ENCODE measurements around the gene MRPL41. TPM values are rescaled to one million over a fixed set of nuclear protein-coding genes. Genes with fewer than 3 reads are reported as not detected.

The MRPL41 gene
- total and polyA plus RNA-seq, 11 donors: 118 to 847 (median 196) TPM

- Histone ChIP-seq H3K36me3 (peaks cover 0 to 48% (median 42%) of the 10 kb centered on the region in 9 donors), H3K27me3 (no peaks in the 10 kb centered on the region), H3K4me3 (no peak overlapping the region), H3K27ac (no peak overlapping the region), H3K9me3 (no peaks in the 10 kb centered on the region), H3K4me1 (peaks cover 5 to 22% (median 13%) of the 10 kb centered on the region in 12 donors)
- TF ChIP-seq CTCF (IDR thresholded peaks at IDR 0.05) (peak in 7 of 12 donors; percentile 10 to 31 (median 22)), POLR2A (IDR thresholded peaks at IDR 0.05) (no peak)
- 73 to 83% (median 80%) methylated on average over 15 to 20 of the region's 20 CpGs for WGBS, 4 donors
- intact Hi-C loops (cut with DNase I): no loop called here
- peak in 1 of 5 donors; percentile 19 for DNase-seq
- no peak for ATAC-seq
Measured at GRCh38 chr9:137582286-137582860, 30.7 kb downstream of the MRPL41 start.

- WGBS, 4 donors: 85 to 88% (median 86%) methylated on average over 14 of the region's 14 CpGs
- Histone ChIP-seq H3K27me3 (no peaks in the 10 kb centered on the region), H3K4me1 (peaks cover 0 to 14% (median 5%) of the 10 kb centered on the region in 12 donors), H3K4me3 (no peak overlapping the region), H3K36me3 (peaks cover 0 to 57% (median 51%) of the 10 kb centered on the region in 9 donors), H3K9me3 (no peaks in the 10 kb centered on the region), H3K27ac (no peak overlapping the region)
- no peak for TF ChIP-seq CTCF (IDR thresholded peaks at IDR 0.05)
- no peak for TF ChIP-seq POLR2A (IDR thresholded peaks at IDR 0.05)
- intact Hi-C loops (cut with DNase I): no loop called here
- ATAC-seq: no peak
- no peak for DNase-seq
Measured at GRCh38 chr9:137583347-137583746, 31.7 kb downstream of the MRPL41 start.

GRCh38 chr9:137583957-137584356 is 32.3 kb downstream of the MRPL41 start:
- ATAC-seq: no peak
- Histone ChIP-seq H3K36me3 (peaks cover 0 to 57% (median 51%) of the 10 kb centered on the region in 9 donors), H3K27me3 (no peaks in the 10 kb centered on the region), H3K27ac (no peak overlapping the region), H3K4me1 (peaks cover 0 to 17% (median 6%) of the 10 kb centered on the region in 12 donors), H3K4me3 (no peak overlapping the region), H3K9me3 (no peaks in the 10 kb centered on the region)
- peak in 1 of 5 donors; percentile 20 for DNase-seq
- 82 to 100% (median 85%) methylated on average over 2 to 8 of the region's 8 CpGs for WGBS, 4 donors
- TF ChIP-seq CTCF (IDR thresholded peaks at IDR 0.05): no peak
- no peak for TF ChIP-seq POLR2A (IDR thresholded peaks at IDR 0.05)
- intact Hi-C loops (cut with DNase I): no loop called here

GRCh38 chr9:137586854-137587253 is 35.2 kb downstream of the MRPL41 start:
- WGBS, 4 donors: 95 to 99% (median 96%) methylated on average over 5 to 14 of the region's 14 CpGs
- ATAC-seq: no peak
- H3K4me1 ChIP-seq: peaks cover 0 to 26% (median 13%) of the 10 kb centered on the region in 12 donors
- no peak for TF ChIP-seq CTCF (IDR thresholded peaks at IDR 0.05)
- no peak for TF ChIP-seq POLR2A (IDR thresholded peaks at IDR 0.05)
- H3K4me3 ChIP-seq: no peak overlapping the region
- no peaks in the 10 kb centered on the region for H3K27me3 ChIP-seq
- intact Hi-C loops (cut with DNase I): no loop called here
- no peak overlapping the region for H3K27ac ChIP-seq
- peaks cover 0 to 52% (median 45%) of the 10 kb centered on the region in 9 donors for H3K36me3 ChIP-seq
- H3K9me3 ChIP-seq: no peaks in the 10 kb centered on the region
- DNase-seq: peak in 2 of 5 donors; percentile 13 to 15
